Transverse colon (tissue), 3 donors: ENCODE results near the gene LRRC26.

Experiments used
- EP300 ChIP-seq: sonication (generic); formaldehyde crosslinking; IDR thresholded peaks from one replicate; pipeline ENCODE4 v1.6.1; 2017; ENCODE audit warnings: antibody characterized with exemption, low read depth
- POLR2A ChIP-seq: fragments of 450-650 bp; IDR thresholded peaks from one replicate; pipeline ENCODE4 v1.6.1; 2016; ENCODE audit warnings: antibody characterized with exemption, mild to moderate bottlenecking, moderate library complexity
- TF ChIP-seq, protein P1 (sequence below), 5 experiments: fragments of 200-600 bp in 3 of 5; fragments of 450-650 bp in 2 of 5; sonication (generic) in 3 of 5; IDR thresholded peaks; 1 replicate in 2 of 5; 2 replicates in 3 of 5; pipeline ENCODE4 v1.5.1; 2016 to 2017; ENCODE audit warnings: antibody characterized with exemption in 5 of 5, inconsistent platforms in 3 of 5, mild to moderate bottlenecking in 2 of 5, moderate library complexity in 1 of 5

- TF ChIP-seq, protein P1, sequence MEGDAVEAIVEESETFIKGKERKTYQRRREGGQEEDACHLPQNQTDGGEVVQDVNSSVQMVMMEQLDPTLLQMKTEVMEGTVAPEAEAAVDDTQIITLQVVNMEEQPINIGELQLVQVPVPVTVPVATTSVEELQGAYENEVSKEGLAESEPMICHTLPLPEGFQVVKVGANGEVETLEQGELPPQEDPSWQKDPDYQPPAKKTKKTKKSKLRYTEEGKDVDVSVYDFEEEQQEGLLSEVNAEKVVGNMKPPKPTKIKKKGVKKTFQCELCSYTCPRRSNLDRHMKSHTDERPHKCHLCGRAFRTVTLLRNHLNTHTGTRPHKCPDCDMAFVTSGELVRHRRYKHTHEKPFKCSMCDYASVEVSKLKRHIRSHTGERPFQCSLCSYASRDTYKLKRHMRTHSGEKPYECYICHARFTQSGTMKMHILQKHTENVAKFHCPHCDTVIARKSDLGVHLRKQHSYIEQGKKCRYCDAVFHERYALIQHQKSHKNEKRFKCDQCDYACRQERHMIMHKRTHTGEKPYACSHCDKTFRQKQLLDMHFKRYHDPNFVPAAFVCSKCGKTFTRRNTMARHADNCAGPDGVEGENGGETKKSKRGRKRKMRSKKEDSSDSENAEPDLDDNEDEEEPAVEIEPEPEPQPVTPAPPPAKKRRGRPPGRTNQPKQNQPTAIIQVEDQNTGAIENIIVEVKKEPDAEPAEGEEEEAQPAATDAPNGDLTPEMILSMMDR (IDR thresholded peaks at IDR 0.05) = no peak
- TF ChIP-seq POLR2A (no peak), EP300 (no peak)
Measured at GRCh38 chr9:137183980-137184595, 14.2 kb upstream of the LRRC26 start.
